Spleen (tissue), 11 donors: Measurements from ENCODE around the gene METRNL. TPM values are rescaled to one million over a fixed set of nuclear protein-coding genes. Genes with fewer than 3 reads are reported as not detected.

Experiments
- DNase-seq: peaks from one replicate; pipeline ENCODE4 v3.0.0-alpha.2; 2020
- H3K27ac ChIP-seq, 8 donors: fragments of 200-600 bp; sonication (generic) in 7 of 8; 1 replicate in 4 of 8; 2 replicates in 4 of 8; pipeline versions ENCODE4 v1.5.0 to v1.8.0; 2016 to 2021; ENCODE audit warnings: inconsistent platforms in 4 of 8, mild to moderate bottlenecking in 4 of 8, moderate library complexity in 1 of 8
- H3K27me3 ChIP-seq, 7 donors: fragments of 200-600 bp; sonication (generic) in 6 of 7; replicated peaks in 1 of 7; 1 replicate in 4 of 7; 2 replicates in 3 of 7; pipeline versions ENCODE4 v1.5.0 to v1.8.0; 2016 to 2021; ENCODE audit warnings: inconsistent platforms in 3 of 7, mild to moderate bottlenecking in 1 of 7
- H3K36me3 ChIP-seq, 6 donors: fragments of 200-600 bp; sonication (generic) in 5 of 6; 1 replicate in 4 of 6; 2 replicates in 2 of 6; pipeline versions ENCODE4 v1.5.0 to v1.8.0; 2016 to 2021; ENCODE audit warnings: inconsistent platforms in 2 of 6
- H3K4me1 ChIP-seq, 6 donors: fragments of 200-600 bp; sonication (generic) in 5 of 6; 1 replicate in 3 of 6; 2 replicates in 3 of 6; pipeline versions ENCODE4 v1.5.0 to v1.8.0; 2016 to 2021; ENCODE audit warnings: inconsistent platforms in 3 of 6
- H3K4me3 ChIP-seq, 8 donors: fragments of 200-600 bp; sonication (generic) in 7 of 8; 1 replicate in 4 of 8; 2 replicates in 4 of 8; pipeline versions ENCODE4 v1.5.0 to v1.8.0; 2016 to 2021; ENCODE audit warnings: inconsistent platforms in 4 of 8, mild to moderate bottlenecking in 4 of 8, moderate library complexity in 2 of 8
- H3K9me3 ChIP-seq, 8 donors: fragments of 200-600 bp; sonication (generic) in 7 of 8; 1 replicate in 4 of 8; 2 replicates in 4 of 8; pipeline versions ENCODE4 v1.5.0 to v1.8.0; 2016 to 2021; ENCODE audit warnings: inconsistent platforms in 4 of 8
- CTCF ChIP-seq, 11 experiments: fragments of 200-600 bp in 7 of 11; fragments of 450-650 bp in 4 of 11; sonication (generic) in 4 of 11; IDR thresholded peaks in 8 of 11; conservative IDR thresholded peaks in 3 of 11; 1 replicate in 7 of 11; 2 replicates in 4 of 11; pipeline versions ENCODE4 v1.4.0 to v1.8.0; 2016 to 2021; ENCODE audit warnings: antibody characterized with exemption in 11 of 11, inconsistent platforms in 4 of 11, mild to moderate bottlenecking in 1 of 11
- POLR2A ChIP-seq, 3 donors: fragments of 450-650 bp; IDR thresholded peaks; one replicate each; pipeline ENCODE4 v1.5.1; 2017; ENCODE audit warnings: antibody characterized with exemption in 3 of 3, mild to moderate bottlenecking in 1 of 3
- POLR2AphosphoS5 ChIP-seq, 3 donors: sonication (generic); formaldehyde crosslinking; IDR thresholded peaks; one replicate each; pipeline ENCODE4 v1.5.1; 2017; ENCODE audit warnings: antibody characterized with exemption in 3 of 3
- WGBS, 5 donors: extraction: QIAGEN DNeasy Blood & Tissue Kit in 3 of 5; methylation state at CpG; one replicate each; pipeline versions ENCODE4 v1.1.5 to v1.1.7; 2013 to 2018; 5-methylcytosine and 5-hydroxymethylcytosine counted together
- intact Hi-C: fragments of 100-400 bp; cut with DNase I; formaldehyde crosslinking; loops from one replicate; pipeline ENCODE4 v1.15.0; 2023; ENCODE audit warnings: low total_unique reads
- polyA plus RNA-seq, 3 donors: library from polyadenylated mRNA; stranded (reverse); fragments of 200-250 nt; gene quantifications; one replicate each; pipeline ENCODE4 v1.2.1, GENCODE V29; 2013
- total RNA-seq, 7 donors: library from RNA; depleted of rRNA in 3 of 7; stranded (reverse); fragments of >200 nt in 3 of 7; fragmentation: NEBNext Ultra II Directional in 4 of 7; extraction: Animal tissue kit (Norgen Biotek cat#: 25700) in 4 of 7; gene quantifications; one replicate each; pipeline versions ENCODE4 v1.1.0 to v1.2.1, GENCODE V29; 2016 to 2021
- donor health status: healthy with polysubstance abuse.
- donor health status: DM: no; HTN: no; CAD: no; lungs with moderate emphysema.
- donor health status: DM: no; HTN: no; CAD: no.
- donor health status: Bipolar disorder and iron deficiency.
- donor health status: healthy.
- donor health status: DM: no; HTN: no; CAD: no.
- donor health status: DM: yes; HTN: yes; CAD: no.

Gene METRNL
- total and polyA plus RNA-seq, 10 donors = 14.7 to 51.2 (median 35.0) TPM

DNA sequence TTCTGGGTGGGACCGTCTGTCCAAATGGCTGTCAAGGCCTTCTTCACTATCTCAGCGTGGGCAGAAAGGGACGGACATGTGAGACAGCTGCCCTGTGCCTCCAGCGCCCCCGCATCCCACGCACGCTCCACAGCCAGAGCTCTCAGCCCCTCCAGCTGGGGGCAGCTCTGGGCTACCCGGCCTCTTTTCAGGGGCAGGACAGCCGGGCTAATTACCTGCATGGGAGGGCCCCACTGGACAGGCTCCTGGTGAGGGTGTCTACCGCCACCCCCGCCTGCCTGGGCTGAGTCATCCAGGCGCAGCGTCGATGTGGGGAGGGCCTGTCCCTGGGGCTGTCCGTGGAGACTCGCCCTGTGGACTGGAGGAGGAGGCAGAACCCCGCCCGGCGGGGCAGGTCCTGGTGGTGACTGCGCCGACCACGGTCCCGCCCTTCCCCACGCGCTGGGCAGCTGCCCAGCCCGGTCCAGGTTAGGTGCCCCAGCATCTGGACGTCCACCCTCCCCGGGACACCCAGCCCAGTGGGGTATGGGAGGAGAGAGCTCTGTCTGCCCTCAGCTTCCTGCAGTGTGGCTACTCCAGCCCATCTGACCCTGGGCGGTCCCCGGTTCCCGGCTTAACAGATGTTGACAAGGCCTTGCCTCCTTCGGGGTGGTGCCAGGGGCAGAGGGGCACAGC lies 5.9 kb upstream of the METRNL start:
- Histone ChIP-seq H3K4me3 (no peak overlapping the region), H3K27ac (peak overlapping the region in 6 of 8 donors; percentile 12 to 51 (median 31)), H3K9me3 (no peaks in the 10 kb centered on the region), H3K27me3 (peaks cover 0 to 40% (median 8%) of the 10 kb centered on the region in 7 donors), H3K36me3 (no peaks in the 10 kb centered on the region), H3K4me1 (peaks cover 0 to 73% (median 27%) of the 10 kb centered on the region in 6 donors)
- intact Hi-C loops = no loop called here
- DNase-seq = no peak
- 67 to 82% (median 70%) methylated on average over 5 to 32 of the region's 32 CpGs for WGBS, 5 donors
- no peak for TF ChIP-seq POLR2A (IDR thresholded peaks at IDR 0.05)
- peak in 2 of 3 donors; percentile 45 to 54 for TF ChIP-seq POLR2AphosphoS5 (IDR thresholded peaks at IDR 0.05)

- H3K27me3 ChIP-seq = peaks cover 0 to 37% (median 5%) of the 10 kb centered on the region in 7 donors
- H3K27ac ChIP-seq = no peak overlapping the region
- no peak for TF ChIP-seq POLR2AphosphoS5 (IDR thresholded peaks at IDR 0.05)
- TF ChIP-seq CTCF (IDR thresholded peaks at IDR 0.05 in 8 of 11, conservative IDR thresholded peaks at IDR 0.05 in 3 of 11) = no peak
- TF ChIP-seq POLR2A (IDR thresholded peaks at IDR 0.05) = no peak
- no peak overlapping the region for H3K4me3 ChIP-seq
- H3K4me1 ChIP-seq = peaks cover 0 to 70% (median 27%) of the 10 kb centered on the region in 6 donors
- 78 to 95% (median 92%) methylated on average over 14 to 45 of the region's 45 CpGs for WGBS, 5 donors
- intact Hi-C loops = no loop called here
- H3K9me3 ChIP-seq = no peaks in the 10 kb centered on the region
- H3K36me3 ChIP-seq = no peaks in the 10 kb centered on the region
- no peak for DNase-seq
These were observed 4.8 kb upstream of the METRNL start for GRCh38 chr17:83074486-83075223.

- WGBS, 5 donors = 84 to 94% (median 90%) methylated on average over 18 to 21 of the region's 21 CpGs
- peaks cover 0 to 35% (median 5%) of the 10 kb centered on the region in 7 donors for H3K27me3 ChIP-seq
- H3K4me1 ChIP-seq = peaks cover 0 to 63% (median 27%) of the 10 kb centered on the region in 6 donors
- intact Hi-C loops = no loop called here
- DNase-seq = no peak
- H3K9me3 ChIP-seq = no peaks in the 10 kb centered on the region
- no peak overlapping the region for H3K27ac ChIP-seq
- H3K4me3 ChIP-seq = no peak overlapping the region
- TF ChIP-seq POLR2A (IDR thresholded peaks at IDR 0.05) = no peak
- TF ChIP-seq CTCF (IDR thresholded peaks at IDR 0.05 in 8 of 11, conservative IDR thresholded peaks at IDR 0.05 in 3 of 11) = no peak
- no peak for TF ChIP-seq POLR2AphosphoS5 (IDR thresholded peaks at IDR 0.05)
- H3K36me3 ChIP-seq = no peaks in the 10 kb centered on the region
These were observed 4.0 kb upstream of the METRNL start for GRCh38 chr17:83075270-83075880.

GRCh38 chr17:83076938-83077337 lies 2.5 kb upstream of the METRNL start:
- Histone ChIP-seq H3K27me3 (peaks cover 0 to 51% (median 5%) of the 10 kb centered on the region in 7 donors), H3K4me3 (no peak overlapping the region), H3K9me3 (no peaks in the 10 kb centered on the region), H3K27ac (no peak overlapping the region), H3K36me3 (no peaks in the 10 kb centered on the region), H3K4me1 (peaks cover 6 to 60% (median 33%) of the 10 kb centered on the region in 6 donors)
- no peak for DNase-seq
- no peak for TF ChIP-seq CTCF (IDR thresholded peaks at IDR 0.05 in 8 of 11, conservative IDR thresholded peaks at IDR 0.05 in 3 of 11)
- TF ChIP-seq POLR2A (IDR thresholded peaks at IDR 0.05) = no peak
- no peak for TF ChIP-seq POLR2AphosphoS5 (IDR thresholded peaks at IDR 0.05)
- WGBS, 5 donors = 72 to 79% (median 73%) methylated on average over 6 of the region's 6 CpGs
- intact Hi-C loops = no loop called here
